HG02763 (cell line): ENCODE data around the gene AGAP1.

Source experiments
- ATAC-seq: cut with Tn5 transposase; IDR thresholded peaks from one replicate; pipeline ENCODE4 v1.9.1; 2021; ENCODE audit warnings: mild to moderate bottlenecking, moderate library complexity; ENCODE audit not compliant: unreplicated experiment

The AGAP1 gene

DNA sequence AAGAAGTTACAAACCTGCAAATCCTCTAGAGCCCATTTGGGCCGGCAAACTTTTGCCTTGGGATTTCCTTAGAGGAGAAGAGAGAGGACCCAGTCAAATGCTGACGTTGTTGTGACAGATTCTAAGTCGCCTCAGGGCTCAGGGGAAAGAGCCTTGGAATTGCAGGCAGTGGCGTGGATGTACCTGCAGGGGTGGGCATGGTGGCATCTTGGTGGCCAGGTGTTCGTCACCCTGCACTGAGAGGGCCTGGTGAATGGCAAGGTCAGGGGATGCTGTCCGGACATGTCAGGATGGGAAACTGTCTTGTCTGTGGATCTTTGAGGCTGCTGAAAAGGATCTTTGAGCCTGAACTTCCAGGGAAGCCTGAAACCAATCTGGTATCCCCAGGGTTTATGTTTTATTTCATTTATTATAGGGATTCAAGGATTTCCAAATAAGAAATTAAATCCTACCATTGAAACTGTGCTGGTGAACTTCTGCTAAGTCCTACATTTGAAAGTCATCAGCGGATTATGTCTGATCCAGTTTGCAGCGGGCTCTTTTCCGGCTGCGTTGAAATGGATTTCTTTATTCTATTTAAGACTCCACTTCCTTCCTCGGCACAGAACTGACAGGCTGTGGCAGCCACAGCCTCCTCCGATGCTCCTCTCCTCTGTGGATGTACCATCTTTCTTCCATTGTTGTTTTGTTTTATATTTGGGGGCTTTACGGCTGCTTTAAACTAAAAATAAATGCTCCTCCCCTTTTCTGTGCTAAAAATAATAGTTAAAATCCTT lies 207.6 kb downstream of the AGAP1 start:
- ATAC-seq, result no peak

- no peak for ATAC-seq
These were observed 208.3 kb downstream of the AGAP1 start for GRCh38 chr2:235702186-235702585.

DNA sequence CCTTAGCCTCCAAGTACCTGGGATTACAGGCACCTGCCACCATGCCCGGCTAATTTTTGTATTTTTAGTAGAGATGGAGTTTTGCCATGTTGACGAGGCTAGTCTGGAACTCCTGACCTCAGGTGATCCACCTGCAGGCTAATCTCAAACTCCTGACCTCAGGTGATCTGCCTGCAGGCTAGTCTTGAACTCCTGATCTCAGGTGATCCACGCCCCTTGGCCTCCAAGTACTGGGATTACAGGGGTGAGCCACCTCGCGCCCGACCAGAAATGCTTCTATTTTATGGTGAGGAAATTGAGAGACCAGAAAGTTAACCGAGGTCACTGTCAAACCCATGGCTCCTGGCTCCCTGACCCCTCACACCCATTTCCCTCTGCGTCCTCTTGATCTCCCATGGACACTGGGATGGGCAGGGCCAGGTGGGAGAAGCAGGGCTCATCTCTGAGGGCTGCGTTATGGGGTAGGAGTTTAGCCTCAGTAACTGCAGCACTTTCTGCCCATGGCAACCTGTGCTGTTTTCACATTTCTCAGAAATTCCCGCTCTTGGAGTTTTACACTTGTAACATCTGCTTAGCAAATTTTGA lies 210.0 kb downstream of the AGAP1 start:
- no peak for ATAC-seq

DNA sequence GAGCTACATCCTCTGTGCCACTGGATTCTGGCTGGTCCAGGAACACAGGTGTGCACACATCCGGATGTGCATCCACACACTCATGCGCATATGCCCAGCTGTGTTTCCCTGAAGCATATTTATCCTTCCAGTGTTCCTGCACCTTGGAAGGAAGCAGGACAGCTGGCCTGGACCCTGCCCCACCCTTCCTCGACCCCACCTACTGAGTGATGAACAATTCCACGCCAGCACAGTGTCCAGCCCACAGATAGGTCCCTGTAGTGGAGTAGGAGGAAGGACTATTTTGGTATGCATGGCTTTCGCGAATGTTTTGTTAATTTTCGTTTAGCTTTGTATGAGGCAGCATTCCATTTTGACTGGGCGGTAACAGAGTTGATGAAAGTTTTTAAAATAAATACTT lies 211.5 kb downstream of the AGAP1 start:
- no peak for ATAC-seq

GRCh38 chr2:235706506-235706905 lies 212.7 kb downstream of the AGAP1 start:
- no peak for ATAC-seq

- no peak for ATAC-seq
These were observed 213.7 kb downstream of the AGAP1 start for GRCh38 chr2:235707411-235708096.

DNA sequence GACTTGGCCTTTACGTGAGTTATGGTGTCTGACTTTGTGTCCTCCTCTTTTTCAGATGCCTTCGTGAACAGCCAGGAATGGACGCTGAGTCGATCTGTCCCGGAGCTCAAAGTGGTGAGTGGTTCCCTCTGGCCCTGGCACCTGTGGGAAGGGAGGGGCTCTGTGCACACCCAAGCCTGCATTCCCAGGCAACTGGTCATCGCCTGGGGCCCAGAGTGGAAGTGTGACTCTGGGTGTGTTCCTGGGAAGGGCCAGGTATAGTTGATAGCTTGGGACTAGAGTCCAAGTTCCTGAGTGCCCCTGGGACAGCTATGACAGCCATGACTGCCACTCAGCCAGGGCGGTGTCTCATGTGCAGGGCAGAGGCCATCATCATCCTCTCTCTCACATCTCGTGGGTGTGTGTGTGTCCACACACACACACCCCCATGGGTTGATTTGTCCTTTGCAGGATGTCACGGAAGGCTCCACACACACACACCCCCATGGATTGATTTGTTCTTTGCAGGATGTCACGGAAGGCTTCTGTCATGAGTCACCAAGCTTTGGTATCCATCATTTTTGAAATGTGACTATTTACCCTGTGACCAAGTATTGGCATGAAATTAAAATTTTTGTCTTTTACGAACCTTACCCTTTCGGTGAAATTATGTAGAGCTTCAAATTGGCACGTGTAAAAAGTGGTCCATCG lies 215.4 kb downstream of the AGAP1 start:
- ATAC-seq, result no peak

- ATAC-seq, result no peak
These were observed 216.4 kb downstream of the AGAP1 start for GRCh38 chr2:235709969-235710879.

DNA sequence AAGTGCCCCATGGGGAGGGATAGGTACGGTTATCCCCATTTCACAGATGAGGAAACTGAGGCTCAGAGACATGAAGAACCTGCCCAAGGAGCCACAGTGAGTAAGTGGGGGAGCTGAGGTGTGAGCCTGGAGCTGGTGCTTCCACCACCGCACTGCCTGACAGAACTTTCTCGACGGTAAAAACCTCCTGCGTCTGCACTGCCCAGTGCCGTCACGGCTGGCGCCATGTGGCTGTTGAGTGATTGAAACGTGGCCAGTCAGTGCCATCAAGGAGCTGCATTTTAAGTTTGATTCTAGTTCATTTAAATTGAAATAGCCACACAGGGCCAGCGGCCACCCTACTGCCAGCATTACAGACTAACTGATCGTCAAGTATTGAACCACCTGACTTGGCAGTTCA lies 217.1 kb downstream of the AGAP1 start:
- no peak for ATAC-seq

- no peak for ATAC-seq
These were observed 217.7 kb downstream of the AGAP1 start for GRCh38 chr2:235711527-235711926.

DNA sequence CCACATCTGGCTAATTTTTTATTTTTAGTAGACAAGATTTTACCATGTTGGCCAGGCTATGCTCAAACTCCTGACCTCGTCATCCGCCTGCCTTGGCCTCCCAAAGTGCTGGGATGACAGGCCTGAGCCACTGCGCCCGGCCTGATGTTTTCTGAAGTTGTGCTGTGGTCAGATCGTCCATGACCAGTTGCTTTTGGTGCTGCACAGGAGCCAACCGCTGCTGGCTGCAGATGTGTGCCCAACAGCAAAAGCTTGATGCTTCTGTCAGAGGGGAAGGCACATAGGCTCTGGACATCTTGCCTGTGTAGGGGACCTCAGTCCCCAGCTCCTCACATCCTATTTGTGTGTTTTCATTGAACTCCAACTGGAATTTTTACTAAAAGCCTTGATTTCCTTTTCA lies 218.3 kb downstream of the AGAP1 start:
- no peak for ATAC-seq

GRCh38 chr2:235713189-235713588 lies 219.3 kb downstream of the AGAP1 start:
- ATAC-seq, result no peak

- no peak for ATAC-seq
These were observed 221.8 kb downstream of the AGAP1 start for GRCh38 chr2:235715601-235716000.

DNA sequence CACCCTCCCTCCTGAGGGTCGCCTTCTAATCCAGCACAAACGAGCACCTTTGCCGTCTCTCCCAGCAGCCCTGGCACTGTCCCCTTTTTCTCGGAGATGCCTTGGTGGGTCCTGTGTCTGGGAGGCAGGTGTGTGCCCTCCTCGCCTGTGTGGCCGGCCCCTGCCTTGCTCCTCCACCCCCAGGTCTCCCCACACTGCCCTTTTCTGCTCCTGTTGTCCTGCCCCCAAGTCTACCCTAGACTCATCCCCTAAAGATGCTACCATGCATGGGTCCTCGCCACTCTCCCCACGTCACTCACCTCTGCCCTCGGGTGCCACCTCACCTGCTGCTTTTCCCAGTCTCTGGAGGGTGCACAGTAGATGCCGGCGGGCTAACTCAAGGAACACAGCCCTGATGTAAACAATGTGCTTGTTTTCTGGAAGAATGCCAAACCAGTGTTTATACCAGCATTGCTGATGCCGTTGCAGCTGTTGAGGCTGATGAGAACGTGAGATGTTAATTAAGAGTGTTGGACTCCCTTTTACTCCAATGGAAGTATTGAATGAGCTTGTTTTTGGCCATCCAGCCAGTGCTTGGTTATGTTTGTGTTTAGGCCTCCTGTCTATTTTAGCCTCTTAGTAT lies 223.1 kb downstream of the AGAP1 start:
- ATAC-seq, result no peak

DNA sequence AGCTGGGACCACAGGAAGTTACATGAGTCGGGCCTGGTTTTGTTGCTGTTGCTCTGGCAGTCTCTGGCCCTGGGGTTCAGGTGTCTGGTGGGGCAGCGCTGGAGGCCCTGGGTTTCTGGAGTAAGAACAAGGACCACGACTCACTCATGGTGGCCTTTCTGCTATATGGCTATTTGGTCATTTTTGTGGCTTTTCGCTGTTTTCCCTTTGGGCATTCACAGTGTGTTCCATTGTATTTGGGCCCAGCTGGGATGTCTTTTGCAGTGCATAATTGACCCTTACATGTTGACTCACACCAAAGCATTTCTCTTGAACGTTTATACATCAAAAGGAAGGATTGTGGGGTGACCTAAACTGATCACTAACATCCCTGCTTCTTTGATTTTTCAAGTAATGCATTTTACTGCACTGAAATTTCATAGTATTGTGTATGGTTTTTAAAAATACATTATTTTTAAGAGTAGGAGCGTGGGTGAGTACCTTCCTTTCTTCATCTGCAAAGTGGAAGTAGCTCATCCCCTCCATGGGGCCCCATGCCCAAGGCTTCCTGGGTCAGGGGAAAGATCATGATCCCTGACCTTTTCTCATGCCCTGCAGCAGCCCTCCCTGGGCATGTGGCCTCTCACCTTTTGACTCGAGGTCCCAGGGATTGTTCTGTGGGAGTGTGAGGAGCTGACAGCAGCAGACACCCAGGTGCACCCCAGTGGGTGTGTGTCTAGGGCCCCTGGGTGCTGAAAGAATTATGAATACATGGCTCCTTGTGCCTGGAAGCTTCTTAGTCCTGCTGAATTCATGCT lies 225.5 kb downstream of the AGAP1 start:
- no peak for ATAC-seq

DNA sequence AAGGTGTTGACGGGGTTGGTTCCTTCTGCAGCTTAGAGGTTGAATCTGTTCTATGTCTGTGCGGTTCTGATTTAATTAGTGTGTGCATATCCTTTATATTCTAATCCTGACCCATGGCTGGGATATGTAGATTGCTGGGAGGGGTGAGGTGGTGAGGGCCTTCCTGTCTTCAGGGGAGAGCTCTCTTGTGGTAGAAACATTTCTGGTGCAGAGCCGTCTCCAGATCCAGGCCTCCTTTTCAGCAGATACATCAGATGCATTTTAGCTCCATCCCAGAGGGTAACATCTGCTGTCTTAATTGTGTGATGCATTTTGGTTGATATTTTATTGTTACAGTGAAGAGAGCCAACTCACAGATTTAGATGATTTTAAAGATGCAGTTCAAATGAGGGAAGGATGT lies 227.8 kb downstream of the AGAP1 start:
- no peak for ATAC-seq

GRCh38 chr2:235722869-235723268 lies 229.0 kb downstream of the AGAP1 start:
- ATAC-seq, result no peak

DNA sequence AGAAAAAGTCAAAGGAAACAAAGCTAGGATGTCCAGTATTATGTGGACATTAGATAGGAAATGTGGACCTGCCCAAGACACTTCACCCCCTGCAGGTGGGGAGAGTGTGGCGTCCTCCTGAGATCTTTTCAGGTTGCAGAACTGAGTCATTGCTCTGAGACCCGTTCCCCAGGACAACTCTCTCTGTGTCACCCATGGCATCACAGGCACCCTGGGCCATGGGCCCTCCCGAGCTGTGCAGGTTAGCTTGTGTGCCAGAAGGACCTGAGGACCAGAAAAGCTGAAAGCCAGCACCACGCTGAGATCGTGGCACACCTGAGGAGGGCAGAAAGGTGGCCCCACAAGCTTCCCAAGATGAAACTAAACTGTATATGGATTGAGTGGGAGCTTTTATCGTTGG lies 229.5 kb downstream of the AGAP1 start:
- no peak for ATAC-seq

DNA sequence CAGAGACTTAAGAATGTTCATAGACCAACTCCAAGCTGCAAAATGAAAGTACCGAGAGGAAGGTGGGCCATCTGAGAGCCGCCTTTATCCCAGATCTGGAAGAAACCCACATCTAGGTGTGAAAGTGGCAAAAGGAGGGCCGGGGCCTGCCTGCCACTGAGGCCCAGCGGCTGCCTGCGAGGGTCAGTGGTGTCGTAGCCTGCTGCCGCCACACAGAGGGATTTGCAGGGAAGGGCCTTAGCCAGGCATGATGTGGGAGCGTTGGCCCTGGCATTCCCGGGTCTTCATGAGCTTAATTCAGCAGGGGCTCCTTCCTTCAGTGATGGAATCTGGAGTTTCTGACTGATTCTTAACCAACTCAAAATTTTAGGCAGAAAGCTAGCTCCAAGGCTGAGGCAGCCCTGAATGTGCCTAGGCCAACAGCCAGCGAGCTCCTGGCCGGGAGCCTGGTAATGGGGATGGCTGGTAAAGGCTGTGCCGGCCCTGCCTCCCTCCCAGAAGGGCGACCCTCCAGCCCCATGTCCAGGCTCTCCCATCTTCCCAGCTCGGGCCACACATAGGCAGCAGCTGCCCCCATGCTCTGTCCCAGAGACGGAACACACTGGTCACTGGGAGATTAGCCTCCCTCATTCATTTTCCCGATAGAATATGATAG lies 230.1 kb downstream of the AGAP1 start:
- no peak for ATAC-seq
